Epithelial cell of proximal tubule (primary cell): ENCODE measurements around the gene RNF148. TPM values are rescaled to one million over a fixed set of nuclear protein-coding genes. Genes with fewer than 3 reads are reported as not detected.

Experiments used
- total RNA-seq: library from RNA; depleted of rRNA; stranded (reverse); fragments of >200 nt; gene quantifications from 2 replicates; pipeline ENCODE4 v1.2.3, GENCODE V29; 2015

Gene RNF148
- total RNA-seq, 1 donor from 2014 or later, result 2.2 TPM

Other genes starting within 250 kb of the RNF148 start
- not detected in 2 replicates for gene RNF133, start 3.8 kb downstream of the RNF148 start, total RNA-seq
- 4.4 and 5.6 TPM in 2 replicates for gene CADPS2, start 183.5 kb upstream of the RNF148 start, total RNA-seq